H1 (cell line): ENCODE measurements around the gene HS6ST1. TPM values are rescaled to one million over a fixed set of nuclear protein-coding genes. Genes with fewer than 3 reads are reported as not detected.
"Not testable (repeated sequence)": the region's sequence is repeated elsewhere in the genome, so short reads cannot be mapped to it uniquely, and the experiment has no call there.

ENCODE experiments used
- CTCF ChIA-PET: fragments of 300-600 bp; sonication (Branson Sonifier 250); formaldehyde crosslinking; loops from one replicate; lab custom pipeline; 2021; ENCODE audit not compliant: partially characterized antibody; lab: Charles Lee
- POLR2A ChIA-PET: fragments of 300-600 bp; sonication (Branson Sonifier 250); formaldehyde crosslinking; loops from one replicate; lab custom pipeline; 2021; ENCODE audit warnings: inconsistent platforms; ENCODE audit not compliant: partially characterized antibody; lab: Charles Lee
- DNase-seq, 2 experiments: peaks; one replicate each; pipeline versions ENCODE4 v3.0.0 to v3.0.0-alpha.2; 2010 to 2022; ENCODE audit warnings: low spot score in 2 of 2, low read depth in 1 of 2, mixed read lengths in 1 of 2
- FAIRE-seq: peaks from 2 replicates; lab custom pipeline; 2011; peaks lifted over from hg19 to GRCh38; lab: Jason Lieb, UNC
- H2AFZ ChIP-seq: 2 replicates; pipeline ENCODE4 v1.8.1; 2012; ENCODE audit warnings: low read length, inconsistent platforms
- H2AK5ac ChIP-seq: 2 replicates; pipeline ENCODE4 v1.6.1; 2013; ENCODE audit warnings: low read depth, low read length
- H2BK120ac ChIP-seq: replicated peaks from 2 replicates; pipeline ENCODE3; 2013; ENCODE audit warnings: low read depth, low read length, inconsistent platforms
- H2BK12ac ChIP-seq: 2 replicates; pipeline ENCODE4 v1.6.1; 2013; ENCODE audit warnings: low read depth, low read length
- H2BK15ac ChIP-seq: 2 replicates; pipeline ENCODE4 v1.6.1; 2013; ENCODE audit warnings: low read length
- H2BK20ac ChIP-seq: 2 replicates; pipeline ENCODE4 v1.6.1; 2013; ENCODE audit warnings: low read length
- H2BK5ac ChIP-seq: 2 replicates; pipeline ENCODE4 v1.6.1; 2013; ENCODE audit warnings: low read depth, low read length
- H3K14ac ChIP-seq: 2 replicates; pipeline ENCODE4 v1.6.1; 2013; ENCODE audit warnings: inconsistent platforms; ENCODE audit not compliant: insufficient read length
- H3K18ac ChIP-seq: 2 replicates; pipeline ENCODE4 v1.6.1; 2013; ENCODE audit warnings: low read length; ENCODE audit errors: extremely low read depth
- H3K23ac ChIP-seq: 2 replicates; pipeline ENCODE4 v1.6.1; 2013; ENCODE audit warnings: inconsistent platforms; ENCODE audit not compliant: insufficient read length
- H3K23me2 ChIP-seq: 2 replicates; pipeline ENCODE4 v1.6.1; 2013; ENCODE audit warnings: low read depth, low read length
- H3K27ac ChIP-seq: 2 replicates; pipeline ENCODE4 v1.6.1; 2011; ENCODE audit warnings: low read depth, low read length, inconsistent platforms
- H3K27me3 ChIP-seq, 4 experiments: replicated peaks in 1 of 4; 1 replicate in 1 of 4; 2 replicates in 3 of 4; pipeline versions ENCODE4 v1.6.1 to v1.8.1; 2011 to 2013; ENCODE audit warnings: low read length in 3 of 4, mild to moderate bottlenecking in 3 of 4, inconsistent platforms in 2 of 4, mixed read lengths in 2 of 4, moderate library complexity in 1 of 4; ENCODE audit not compliant: control insufficient read depth in 3 of 4, insufficient read depth in 3 of 4; ENCODE audit errors: extremely low read depth in 1 of 4
- H3K36me3 ChIP-seq, 4 experiments: 2 replicates each; pipeline versions ENCODE4 v1.6.1 to v1.8.1; 2011 to 2013; ENCODE audit warnings: mild to moderate bottlenecking in 4 of 4, low read length in 3 of 4, moderate library complexity in 2 of 4, control low read depth in 1 of 4, inconsistent platforms in 1 of 4; ENCODE audit not compliant: insufficient read depth in 4 of 4, control insufficient read depth in 2 of 4
- H3K4ac ChIP-seq: replicated peaks from 2 replicates; pipeline ENCODE3; 2013; ENCODE audit warnings: low read length, low read depth, mixed read lengths, inconsistent platforms; ENCODE audit not compliant: insufficient read length
- H3K4me1 ChIP-seq, 4 experiments: replicated peaks in 1 of 4; 1 replicate in 1 of 4; 2 replicates in 3 of 4; pipeline versions ENCODE4 v1.6.1 to v1.8.1; 2011 to 2013; ENCODE audit warnings: low read length in 3 of 4, inconsistent platforms in 2 of 4, mixed read lengths in 1 of 4; ENCODE audit not compliant: insufficient read depth in 4 of 4, control insufficient read depth in 3 of 4
- H3K4me2 ChIP-seq, 2 experiments: 2 replicates each; pipeline versions ENCODE4 v1.6.1 to v1.8.1; 2011 to 2013; ENCODE audit warnings: low read depth in 2 of 2, low read length in 2 of 2, control low read depth in 1 of 2, inconsistent platforms in 1 of 2, mild to moderate bottlenecking in 1 of 2; ENCODE audit not compliant: insufficient read depth in 1 of 2
- H3K4me3 ChIP-seq, 4 experiments: fragments of 200-600, 300-600 bp in 1 of 4; sonication (generic), shearing (Covaris generic), sonication (Bioruptor Twin) in 1 of 4; 2 replicates each; pipeline versions ENCODE4 v1.5.1 to v1.8.1; 2011 to 2016; ENCODE audit warnings: low read length in 4 of 4, low read depth in 3 of 4, control low read depth in 2 of 4, inconsistent platforms in 2 of 4, mild to moderate bottlenecking in 2 of 4, mixed read lengths in 1 of 4, moderate library complexity in 1 of 4; ENCODE audit not compliant: insufficient read depth in 2 of 4; ENCODE audit errors: extremely low read depth in 1 of 4
- H3K56ac ChIP-seq: replicated peaks from 2 replicates; pipeline ENCODE3; 2013; ENCODE audit warnings: low read depth, mild to moderate bottlenecking, mixed read lengths, low read length, inconsistent platforms; ENCODE audit not compliant: insufficient read length
- H3K79me1 ChIP-seq: 2 replicates; pipeline ENCODE4 v1.6.1; 2013; ENCODE audit warnings: low read depth, low read length, control low read depth
- H3K79me2 ChIP-seq, 2 experiments: 2 replicates each; pipeline versions ENCODE4 v1.6.1 to v1.8.1; 2012 to 2013; ENCODE audit warnings: low read length in 2 of 2, mild to moderate bottlenecking in 2 of 2, inconsistent platforms in 1 of 2; ENCODE audit not compliant: insufficient read depth in 2 of 2, control insufficient read depth in 1 of 2
- H3K9ac ChIP-seq, 4 experiments: replicated peaks in 1 of 4; 1 replicate in 1 of 4; 2 replicates in 3 of 4; pipeline versions ENCODE4 v1.6.1 to v1.8.1; 2011 to 2013; ENCODE audit warnings: low read depth in 3 of 4, low read length in 3 of 4, control low read depth in 2 of 4, mild to moderate bottlenecking in 2 of 4, moderate library complexity in 2 of 4, inconsistent platforms in 1 of 4; ENCODE audit errors: extremely low read depth in 1 of 4
- H3K9me3 ChIP-seq, 2 experiments: 2 replicates each; pipeline versions ENCODE4 v1.6.1 to v1.8.1; 2012 to 2013; ENCODE audit warnings: mild to moderate bottlenecking in 2 of 2, moderate library complexity in 2 of 2, control low read depth in 1 of 2, inconsistent platforms in 1 of 2, low read depth in 1 of 2, low read length in 1 of 2, mixed read lengths in 1 of 2; ENCODE audit not compliant: insufficient read depth in 2 of 2
- H4K20me1 ChIP-seq, 2 experiments: replicated peaks in 1 of 2; 2 replicates each; pipeline versions ENCODE3 to v1.8.1; 2011 to 2013; ENCODE audit warnings: inconsistent platforms in 2 of 2, low read length in 2 of 2, mild to moderate bottlenecking in 1 of 2; ENCODE audit not compliant: insufficient read depth in 2 of 2, control insufficient read depth in 1 of 2
- H4K5ac ChIP-seq: 2 replicates; pipeline ENCODE4 v1.6.1; 2013; ENCODE audit warnings: low read length, low read depth, mixed read lengths, inconsistent platforms; ENCODE audit not compliant: insufficient read length
- H4K8ac ChIP-seq: 2 replicates; pipeline ENCODE4 v1.8.0; 2013; ENCODE audit warnings: mild to moderate bottlenecking, moderate library complexity, low read length, inconsistent platforms; ENCODE audit not compliant: insufficient read depth; ENCODE audit errors: extremely low read depth
- H4K91ac ChIP-seq: replicated peaks from 2 replicates; pipeline ENCODE3; 2013; ENCODE audit warnings: low read length, mixed read lengths, inconsistent platforms; ENCODE audit not compliant: insufficient read length
- E2F6 ChIP-seq: IDR thresholded peaks from 2 replicates; pipeline ENCODE4 v1.6.1; 2012; ENCODE audit warnings: inconsistent platforms
- KDM4A ChIP-seq: IDR thresholded peaks from one replicate; pipeline ENCODE4 v1.7.1; 2012; ENCODE audit warnings: low read depth, mild to moderate bottlenecking, moderate library complexity, low read length, inconsistent platforms; ENCODE audit not compliant: severe bottlenecking
- WGBS, 2 experiments: shearing (Covaris generic) in 1 of 2; methylation state at CpG; one replicate each; pipeline versions ENCODE4 v1.1.6 to v1.1.7; 2013 to 2015; ENCODE audit warnings: low lambda C conversion rate in 2 of 2, mixed read lengths in 2 of 2, inconsistent platforms in 1 of 2, low coverage in 1 of 2, missing lambda C conversion rate in 1 of 2; ENCODE audit not compliant: insufficient replicate concordance in 2 of 2, insufficient coverage in 1 of 2, insufficient read length in 1 of 2; ENCODE audit errors: extremely low coverage in 1 of 2, missing lambda C conversion rate in 1 of 2; 5-methylcytosine and 5-hydroxymethylcytosine counted together
- polyA plus RNA-seq, 7 experiments: library from polyadenylated mRNA; depleted of rRNA in 3 of 7; stranded (reverse) in 5 of 7; unstranded in 2 of 7; fragments of >200 nt in 5 of 7; fragments of 200-250 nt in 2 of 7; gene quantifications; 1 replicate in 5 of 7; 2 replicates in 1 of 7; 4 replicates in 1 of 7; pipeline versions ENCODE4 v1.2.1 to v1.2.3, GENCODE V29; 2011 to 2013; ENCODE audit warnings: missing spikeins in 2 of 7, mixed read lengths in 2 of 7
- total RNA-seq: library from RNA; stranded (reverse); fragmentation: NEBNext Ultra II Directional; extraction: Animal tissue kit (Norgen Biotek cat#: 25700); gene quantifications from 2 replicates; pipeline ENCODE4 v1.2.1, GENCODE V29; 2021

HS6ST1 gene
- total and polyA plus RNA-seq, 2 of the 8 experiments (the other 6 are each of a cell fraction or from before 2014, with no cell fraction given): 37.4 to 74.6 TPM

- H3K4ac ChIP-seq, DNase-seq, H4K8ac ChIP-seq, H2BK15ac ChIP-seq, H3K27ac ChIP-seq, H3K18ac ChIP-seq, H3K56ac ChIP-seq, H4K5ac ChIP-seq: not testable (repeated sequence)
- POLR2A ChIA-PET: interaction anchor here (0.9 to 2.2 kb wide), 6 partner anchors 12 to 66 kb away, joined by 3 to 8 read pairs (median 4); no protein-coding TSS in a partner anchor
- Histone ChIP-seq H4K91ac (peak overlapping the region; percentile 29), H3K4me1 (peaks cover 7 to 39% (median 30%) of the 10 kb centered on the region in 4 experiments), H3K4me3 (peak overlapping the region; percentile 68 to 89 (median 84)), H3K79me1 (peaks cover 32% of the 10 kb centered on the region), H3K9ac (peak overlapping the region in 3 of 4 experiments; percentile 51 to 73 (median 64); a peak in 5 of 7 replicates)
- TF ChIP-seq E2F6 (peak; percentile 43; the same call in 1 of the 2 replicates), KDM4A (peak; percentile 16)
- TF ChIP-seq, all 59 proteins: peak for 2; not testable (repeated sequence) for 57
- peaks cover 0 to 11% (median 0%) of the 10 kb centered on the region in 4 experiments; a peak in 2 of 8 replicates for H3K36me3 ChIP-seq
- CTCF ChIA-PET: interaction anchor here (0.8 to 2.7 kb wide), 3 partner anchors 12 to 437 kb away, joined by 3 to 17 read pairs (median 4); no protein-coding TSS in a partner anchor
- not testable (repeated sequence) for H2BK120ac ChIP-seq, H2AFZ ChIP-seq, H3K9me3 ChIP-seq, H3K23ac ChIP-seq, H2BK5ac ChIP-seq, H2AK5ac ChIP-seq, FAIRE-seq, H3K14ac ChIP-seq, H2BK20ac ChIP-seq, H2BK12ac ChIP-seq
- no CpG with 5 or more reads among the region's 40 CpGs for WGBS, 2 experiments
- H3K79me2 ChIP-seq: peaks cover 44 to 50% of the 10 kb centered on the region in 2 experiments
- H4K20me1 ChIP-seq: peaks cover 38 to 46% of the 10 kb centered on the region in 2 experiments
- H3K4me2 ChIP-seq: peak overlapping the region; percentile 83 to 95
- H3K23me2 ChIP-seq: peaks cover 21% of the 10 kb centered on the region; the same call in 1 of the 2 replicates
- peaks cover 0 to 23% (median 16%) of the 10 kb centered on the region in 4 experiments; a peak in 5 of 7 replicates for H3K27me3 ChIP-seq
These were observed 806 bp downstream of the HS6ST1 start for GRCh38 chr2:128317899-128318225.
